Measurements from ENCODE around the gene C1orf210.

GRCh38 chr1:43251024-43251423 lies 34.4 kb downstream of the C1orf210 start:
- TF ChIP-seq CTCF (IDR thresholded peaks at IDR 0.05) (no peak), EZH2 (IDR thresholded peaks at IDR 0.05; ENCODE audit: borderline replicate concordance, insufficient read depth, low read depth, low read length, poor library complexity, severe bottlenecking) (no peak)
